GM18858 (cell line): ENCODE measurements around the gene SMG6.

ENCODE experiments used
- ATAC-seq: cut with Tn5 transposase; IDR thresholded peaks from one replicate; pipeline ENCODE4 v1.9.1; 2021; ENCODE audit not compliant: unreplicated experiment

Gene SMG6

GRCh38 chr17:2237521-2237921 is 66.1 kb downstream of the SMG6 start:
- ATAC-seq, result no peak

GRCh38 chr17:2235792-2236366 is 67.7 kb downstream of the SMG6 start:
- no peak for ATAC-seq

GRCh38 chr17:2235265-2235664 is 68.3 kb downstream of the SMG6 start:
- no peak for ATAC-seq

GRCh38 chr17:2233441-2233947 is 70.1 kb downstream of the SMG6 start:
- no peak for ATAC-seq

- no peak for ATAC-seq
Measured at GRCh38 chr17:2232244-2232638, 71.3 kb downstream of the SMG6 start.

GRCh38 chr17:2230877-2231276 is 72.7 kb downstream of the SMG6 start:
- ATAC-seq, result no peak

GRCh38 chr17:2227025-2227699 is 76.4 kb downstream of the SMG6 start:
- no peak for ATAC-seq

- no peak for ATAC-seq
Measured at GRCh38 chr17:2223617-2223927, 80.0 kb downstream of the SMG6 start.

- no peak for ATAC-seq
Measured at GRCh38 chr17:2222901-2223616, 80.5 kb downstream of the SMG6 start.

GRCh38 chr17:2222301-2222700 is 81.3 kb downstream of the SMG6 start:
- ATAC-seq, result no peak

GRCh38 chr17:2218426-2218825 is 85.2 kb downstream of the SMG6 start:
- no peak for ATAC-seq

- ATAC-seq, result no peak
Measured at GRCh38 chr17:2215616-2216364, 87.8 kb downstream of the SMG6 start.

GRCh38 chr17:2214929-2215615 is 88.5 kb downstream of the SMG6 start:
- no peak for ATAC-seq

GRCh38 chr17:2214047-2214928 is 89.3 kb downstream of the SMG6 start:
- no peak for ATAC-seq

GRCh38 chr17:2213291-2213960 is 90.2 kb downstream of the SMG6 start:
- no peak for ATAC-seq

- no peak for ATAC-seq
Measured at GRCh38 chr17:2212400-2212981, 91.1 kb downstream of the SMG6 start.

- ATAC-seq, result no peak
Measured at GRCh38 chr17:2211661-2212399, 91.8 kb downstream of the SMG6 start.

GRCh38 chr17:2210726-2211125 is 92.9 kb downstream of the SMG6 start:
- ATAC-seq, result no peak
